Neural crest cell (in vitro differentiated cells): ENCODE data around the gene ARHGAP15. TPM values are rescaled to one million over a fixed set of nuclear protein-coding genes. Genes with fewer than 3 reads are reported as not detected.

Source experiments
- DNase-seq: peaks from one replicate; pipeline ENCODE4 v3.0.0; 2021; ENCODE audit warnings: low read depth, mixed read lengths, low spot score
- H3K27ac Mint-ChIP-seq: one replicate; pipeline ENCODE4 v1.8.0; 2021; ENCODE audit warnings: mild to moderate bottlenecking, mixed read lengths; ENCODE audit not compliant: unreplicated experiment
- H3K27me3 Mint-ChIP-seq: 2 replicates; pipeline ENCODE4 v1.8.0; 2021; ENCODE audit warnings: low read depth, mild to moderate bottlenecking, mixed read lengths
- H3K36me3 Mint-ChIP-seq: 2 replicates; pipeline ENCODE4 v1.8.0; 2021; ENCODE audit warnings: low read depth, mild to moderate bottlenecking, mixed read lengths
- H3K4me1 Mint-ChIP-seq: 2 replicates; pipeline ENCODE4 v1.8.0; 2021; ENCODE audit warnings: mixed read lengths
- H3K4me3 Mint-ChIP-seq: one replicate; pipeline ENCODE4 v1.8.0; 2021; ENCODE audit warnings: mild to moderate bottlenecking, mixed read lengths
- H3K9me3 Mint-ChIP-seq: 2 replicates; pipeline ENCODE4 v1.8.0; 2021; ENCODE audit warnings: mixed read lengths
- total RNA-seq: library from RNA; stranded (reverse); gene quantifications from 2 replicates; pipeline ENCODE4 v1.2.1, GENCODE V29; 2021
- TF ChIP-seq, protein P1 (sequence below): fragments of 200-600 bp; sonication (generic); conservative IDR thresholded peaks from 2 replicates; pipeline ENCODE4 v1.5.0; 2021; ENCODE audit warnings: antibody characterized with exemption, mild to moderate bottlenecking

ARHGAP15 gene
- total RNA-seq, 1 donor from 2014 or later = 2.8 TPM

DNA sequence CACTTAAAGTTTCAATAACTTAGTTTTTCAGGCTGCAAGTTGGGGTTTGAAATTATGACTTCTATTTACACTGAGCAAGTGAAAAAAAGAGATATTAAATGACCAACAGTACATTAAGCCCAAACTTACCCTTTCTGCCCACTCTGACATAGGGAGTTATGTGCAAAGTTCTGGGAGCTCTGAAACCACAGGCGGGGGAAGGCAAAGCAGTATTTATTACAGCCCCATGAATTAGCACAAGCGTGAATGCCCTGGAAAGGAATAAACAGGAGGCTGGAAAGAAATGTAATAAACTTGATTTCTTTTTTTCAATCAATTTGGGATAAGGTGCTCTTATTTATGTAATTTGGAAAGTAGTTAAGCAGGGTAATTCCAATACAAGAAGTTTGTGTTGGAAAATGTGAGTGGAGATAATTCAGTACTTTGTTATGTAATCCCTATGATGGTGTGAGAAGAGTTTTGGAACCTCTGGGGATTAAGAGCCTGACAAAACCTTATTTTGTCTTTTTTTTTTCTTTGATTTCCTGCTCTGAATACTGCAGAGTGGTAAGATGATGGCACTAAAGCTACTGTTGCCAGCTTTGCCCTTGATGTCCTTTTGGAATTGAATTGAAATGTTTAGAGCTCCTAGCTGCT lies 351.5 kb downstream of the ARHGAP15 start:
- TF ChIP-seq, protein P1, sequence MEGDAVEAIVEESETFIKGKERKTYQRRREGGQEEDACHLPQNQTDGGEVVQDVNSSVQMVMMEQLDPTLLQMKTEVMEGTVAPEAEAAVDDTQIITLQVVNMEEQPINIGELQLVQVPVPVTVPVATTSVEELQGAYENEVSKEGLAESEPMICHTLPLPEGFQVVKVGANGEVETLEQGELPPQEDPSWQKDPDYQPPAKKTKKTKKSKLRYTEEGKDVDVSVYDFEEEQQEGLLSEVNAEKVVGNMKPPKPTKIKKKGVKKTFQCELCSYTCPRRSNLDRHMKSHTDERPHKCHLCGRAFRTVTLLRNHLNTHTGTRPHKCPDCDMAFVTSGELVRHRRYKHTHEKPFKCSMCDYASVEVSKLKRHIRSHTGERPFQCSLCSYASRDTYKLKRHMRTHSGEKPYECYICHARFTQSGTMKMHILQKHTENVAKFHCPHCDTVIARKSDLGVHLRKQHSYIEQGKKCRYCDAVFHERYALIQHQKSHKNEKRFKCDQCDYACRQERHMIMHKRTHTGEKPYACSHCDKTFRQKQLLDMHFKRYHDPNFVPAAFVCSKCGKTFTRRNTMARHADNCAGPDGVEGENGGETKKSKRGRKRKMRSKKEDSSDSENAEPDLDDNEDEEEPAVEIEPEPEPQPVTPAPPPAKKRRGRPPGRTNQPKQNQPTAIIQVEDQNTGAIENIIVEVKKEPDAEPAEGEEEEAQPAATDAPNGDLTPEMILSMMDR = no peak
- H3K36me3 Mint-ChIP-seq = no peaks in the 10 kb centered on the region
- no peaks in the 10 kb centered on the region for H3K9me3 Mint-ChIP-seq
- no peak overlapping the region for H3K4me3 Mint-ChIP-seq
- H3K27me3 Mint-ChIP-seq = no peaks in the 10 kb centered on the region
- no peak for DNase-seq
- H3K4me1 Mint-ChIP-seq = peaks cover 24% of the 10 kb centered on the region
- H3K27ac Mint-ChIP-seq = no peak overlapping the region

DNA sequence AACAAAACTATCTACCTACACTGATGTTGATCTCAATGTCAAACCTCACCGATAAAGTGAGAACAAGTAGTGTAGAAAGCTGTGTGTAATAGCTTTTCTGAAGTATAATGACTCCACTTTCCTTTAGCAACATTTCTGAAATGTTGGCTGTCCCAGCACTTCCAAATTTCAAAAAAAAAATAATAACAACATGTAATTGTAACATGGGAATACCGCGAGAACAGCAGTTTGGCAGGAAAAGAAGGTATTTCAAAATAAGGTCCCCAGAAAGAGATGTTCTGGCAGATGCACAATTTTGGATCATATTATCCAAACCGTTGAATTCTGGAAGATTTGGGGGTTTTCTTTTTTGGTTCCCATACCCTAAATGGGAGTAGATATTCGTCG lies 352.0 kb downstream of the ARHGAP15 start:
- peaks cover 23% of the 10 kb centered on the region for H3K4me1 Mint-ChIP-seq
- H3K9me3 Mint-ChIP-seq = no peaks in the 10 kb centered on the region
- H3K36me3 Mint-ChIP-seq = no peaks in the 10 kb centered on the region
- no peak overlapping the region for H3K27ac Mint-ChIP-seq
- TF ChIP-seq, protein P1 = no peak
- no peak for DNase-seq
- no peak overlapping the region for H3K4me3 Mint-ChIP-seq
- no peaks in the 10 kb centered on the region for H3K27me3 Mint-ChIP-seq

DNA sequence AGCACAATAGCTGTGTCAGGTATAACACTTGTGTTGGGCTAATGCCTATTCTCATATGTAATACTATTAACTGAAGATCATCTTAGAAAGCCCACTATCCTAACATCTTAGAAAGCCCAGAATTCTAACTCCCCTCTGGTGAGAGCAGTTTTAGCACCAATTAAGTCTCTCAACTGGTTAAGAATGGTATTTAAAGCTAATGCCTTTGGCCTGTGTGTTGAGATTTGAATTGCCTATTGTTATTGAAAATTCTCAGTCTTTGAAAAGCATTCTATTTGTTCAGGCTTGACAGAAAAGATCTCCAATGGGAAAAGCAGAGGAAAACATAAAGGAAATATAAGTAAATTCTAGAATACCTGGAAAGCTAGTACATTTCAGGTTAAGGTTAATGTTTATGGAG lies 352.5 kb downstream of the ARHGAP15 start:
- Mint-ChIP-seq H3K36me3 (no peaks in the 10 kb centered on the region), H3K9me3 (no peaks in the 10 kb centered on the region), H3K4me3 (no peak overlapping the region), H3K27ac (no peak overlapping the region), H3K4me1 (peaks cover 20% of the 10 kb centered on the region), H3K27me3 (no peaks in the 10 kb centered on the region)
- DNase-seq = no peak
- TF ChIP-seq, protein P1 = no peak

DNA sequence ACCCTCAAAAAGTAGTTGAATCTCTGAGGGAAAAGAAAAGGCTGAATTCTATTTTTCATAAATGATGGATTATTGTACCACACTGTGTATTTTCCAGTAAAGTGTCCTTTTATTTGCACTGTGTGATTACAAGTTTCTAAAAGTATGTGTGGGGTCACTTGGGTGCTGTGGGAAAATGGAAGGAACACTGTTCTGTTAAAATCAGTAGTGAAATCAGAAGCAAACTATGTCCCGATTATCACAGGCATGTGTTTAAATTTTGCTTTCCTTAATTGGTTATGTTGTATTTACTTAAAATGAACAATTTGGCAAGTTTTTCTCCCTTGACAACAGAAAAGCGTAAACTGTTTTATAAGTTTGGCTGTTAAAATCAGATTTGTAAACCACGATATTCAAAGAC lies 353.1 kb downstream of the ARHGAP15 start:
- peaks cover 20% of the 10 kb centered on the region for H3K4me1 Mint-ChIP-seq
- TF ChIP-seq, protein P1 = no peak
- no peaks in the 10 kb centered on the region for H3K36me3 Mint-ChIP-seq
- H3K27ac Mint-ChIP-seq = no peak overlapping the region
- no peak overlapping the region for H3K4me3 Mint-ChIP-seq
- DNase-seq = no peak
- no peaks in the 10 kb centered on the region for H3K9me3 Mint-ChIP-seq
- no peaks in the 10 kb centered on the region for H3K27me3 Mint-ChIP-seq

DNA sequence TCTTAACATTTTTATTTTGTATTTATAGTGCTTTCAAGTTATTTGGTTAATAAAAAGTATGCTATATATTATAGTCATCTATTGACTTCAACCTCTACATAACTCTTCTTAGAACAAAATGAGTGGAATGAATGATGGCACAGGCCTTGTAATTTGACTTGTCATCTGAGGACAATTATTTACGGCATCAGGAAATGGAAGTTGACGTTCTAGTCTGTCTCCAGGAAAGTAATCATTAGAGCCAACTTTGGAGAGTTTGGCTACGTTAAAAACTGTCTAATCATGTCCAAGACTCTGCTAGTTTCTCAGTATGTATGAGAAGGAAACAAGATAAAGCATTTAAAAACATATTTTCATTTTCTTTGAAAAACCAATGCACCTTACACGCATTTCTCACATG lies 353.6 kb downstream of the ARHGAP15 start:
- no peaks in the 10 kb centered on the region for H3K36me3 Mint-ChIP-seq
- no peaks in the 10 kb centered on the region for H3K27me3 Mint-ChIP-seq
- no peak overlapping the region for H3K27ac Mint-ChIP-seq
- no peaks in the 10 kb centered on the region for H3K9me3 Mint-ChIP-seq
- TF ChIP-seq, protein P1 = no peak
- peaks cover 20% of the 10 kb centered on the region for H3K4me1 Mint-ChIP-seq
- no peak overlapping the region for H3K4me3 Mint-ChIP-seq
- no peak for DNase-seq
